Ascending aorta (tissue), 2 donors: ENCODE results near the gene MVP. TPM values are rescaled to one million over a fixed set of nuclear protein-coding genes. Genes with fewer than 3 reads are reported as not detected.
A peak's percentile ranks its signal among the peaks of the same experiment; 100 is the strongest.

ENCODE experiments used
- DNase-seq, 2 donors: peaks; one replicate each; pipeline ENCODE4 v3.0.0-alpha.2; 2019; ENCODE audit warnings: low spot score in 2 of 2
- H3K27ac ChIP-seq, 2 donors: fragments of 200-600 bp; sonication (generic); one replicate each; pipeline ENCODE4 v1.5.1; 2016 to 2017; ENCODE audit warnings: mild to moderate bottlenecking in 1 of 2
- H3K27me3 ChIP-seq: fragments of 200-600 bp; sonication (generic); one replicate; pipeline ENCODE4 v1.5.1; 2017
- H3K36me3 ChIP-seq, 2 donors: fragments of 200-600 bp; sonication (generic); one replicate each; pipeline ENCODE4 v1.5.1; 2016
- H3K4me1 ChIP-seq, 2 donors: fragments of 200-600 bp; sonication (generic); one replicate each; pipeline ENCODE4 v1.5.1; 2016 to 2017; ENCODE audit warnings: mild to moderate bottlenecking in 1 of 2
- H3K4me3 ChIP-seq, 2 donors: fragments of 200-600 bp; sonication (generic); one replicate each; pipeline ENCODE4 v1.5.1; 2016 to 2017; ENCODE audit warnings: mild to moderate bottlenecking in 1 of 2
- H3K9me3 ChIP-seq, 2 donors: fragments of 200-600 bp; sonication (generic); one replicate each; pipeline ENCODE4 v1.5.1; 2016
- CTCF ChIP-seq, 3 experiments: fragments of 200-600 bp in 2 of 3; fragments of 450-650 bp in 1 of 3; sonication (generic) in 2 of 3; IDR thresholded peaks; one replicate each; pipeline ENCODE4 v1.5.1; 2016 to 2019; ENCODE audit warnings: antibody characterized with exemption in 3 of 3, mild to moderate bottlenecking in 1 of 3, moderate library complexity in 1 of 3
- intact Hi-C: fragments of 100-400 bp; cut with DNase I; formaldehyde crosslinking; loops from one replicate; pipeline ENCODE4 v1.15.1; 2023
- total RNA-seq: library from RNA; depleted of rRNA; stranded (reverse); fragments of >200 nt; gene quantifications from one replicate; pipeline ENCODE4 v1.1.0, GENCODE V29; 2016

The MVP gene
- total RNA-seq, 1 donor from 2014 or later: 244 TPM

GRCh38 chr16:29844575-29845331 lies 24.5 kb downstream of the MVP start:
- Histone ChIP-seq H3K27ac (no peak overlapping the region), H3K4me1 (no peaks in the 10 kb centered on the region), H3K36me3 (peaks cover 78 to 81% of the 10 kb centered on the region in 2 donors), H3K27me3 (no peaks in the 10 kb centered on the region), H3K9me3 (no peaks in the 10 kb centered on the region), H3K4me3 (no peak overlapping the region)
- no peak for DNase-seq
- intact Hi-C loops: loop anchor here (5.0 kb wide), 1 partner anchor 147 kb away; no protein-coding TSS in a partner anchor
- TF ChIP-seq CTCF (IDR thresholded peaks at IDR 0.05): no peak

GRCh38 chr16:29845656-29846055 lies 25.4 kb downstream of the MVP start:
- intact Hi-C loops: loop anchor here (5.0 kb wide), 1 partner anchor 148 kb away; no protein-coding TSS in a partner anchor
- DNase-seq: no peak
- no peaks in the 10 kb centered on the region for H3K9me3 ChIP-seq
- H3K27me3 ChIP-seq: no peaks in the 10 kb centered on the region
- no peak overlapping the region for H3K27ac ChIP-seq
- H3K4me3 ChIP-seq: no peak overlapping the region
- TF ChIP-seq CTCF (IDR thresholded peaks at IDR 0.05): no peak
- no peaks in the 10 kb centered on the region for H3K4me1 ChIP-seq
- peaks cover 68 to 72% of the 10 kb centered on the region in 2 donors for H3K36me3 ChIP-seq

GRCh38 chr16:29848420-29849297 lies 28.4 kb downstream of the MVP start:
- Histone ChIP-seq H3K9me3 (no peaks in the 10 kb centered on the region), H3K36me3 (peaks cover 43 to 49% of the 10 kb centered on the region in 2 donors), H3K27me3 (no peaks in the 10 kb centered on the region), H3K4me1 (no peaks in the 10 kb centered on the region), H3K27ac (no peak overlapping the region), H3K4me3 (no peak overlapping the region)
- DNase-seq: peak in 1 of 2 donors; percentile 84
- intact Hi-C loops: loop anchor here (2.0 to 5.0 kb wide), 3 partner anchors 24 to 151 kb away; partner anchors contain the start of gene MAZ
- peak; percentile 75 to 92 (median 82) for TF ChIP-seq CTCF (IDR thresholded peaks at IDR 0.05)

GRCh38 chr16:29849505-29849904 lies 29.2 kb downstream of the MVP start:
- TF ChIP-seq CTCF (IDR thresholded peaks at IDR 0.05): no peak
- DNase-seq: no peak
- no peaks in the 10 kb centered on the region for H3K27me3 ChIP-seq
- no peaks in the 10 kb centered on the region for H3K4me1 ChIP-seq
- H3K36me3 ChIP-seq: peaks cover 35 to 41% of the 10 kb centered on the region in 2 donors
- intact Hi-C loops: loop anchor here (2.0 to 5.0 kb wide), 3 partner anchors 25 to 152 kb away; partner anchors contain the start of gene MAZ
- H3K4me3 ChIP-seq: no peak overlapping the region
- H3K9me3 ChIP-seq: no peaks in the 10 kb centered on the region
- H3K27ac ChIP-seq: no peak overlapping the region

- H3K27ac ChIP-seq: no peak overlapping the region
- no peak for TF ChIP-seq CTCF (IDR thresholded peaks at IDR 0.05)
- no peak overlapping the region for H3K4me3 ChIP-seq
- H3K4me1 ChIP-seq: no peaks in the 10 kb centered on the region
- DNase-seq: no peak
- H3K9me3 ChIP-seq: no peaks in the 10 kb centered on the region
- peaks cover 20 to 27% of the 10 kb centered on the region in 2 donors for H3K36me3 ChIP-seq
- intact Hi-C loops: no loop called here
- H3K27me3 ChIP-seq: no peaks in the 10 kb centered on the region
Measured at GRCh38 chr16:29850998-29851397, 30.7 kb downstream of the MVP start.
